Esophagus muscularis mucosa (tissue), 4 donors: Measurements from ENCODE around the gene BSCL2. TPM values are rescaled to one million over a fixed set of nuclear protein-coding genes. Genes with fewer than 3 reads are reported as not detected.
"Not testable (repeated sequence)": the region's sequence is repeated elsewhere in the genome, so short reads cannot be mapped to it uniquely, and the experiment has no call there.

Source experiments
- DNase-seq: peaks from one replicate; pipeline ENCODE4 v3.0.0-alpha.2; 2017; ENCODE audit errors: extremely low spot score
- H3K27ac ChIP-seq, 4 donors: fragments of 200-600 bp; sonication (generic); replicated peaks in 1 of 4; 1 replicate in 3 of 4; 2 replicates in 1 of 4; pipeline ENCODE4 v1.5.1; 2016 to 2019; ENCODE audit warnings: mild to moderate bottlenecking in 1 of 4
- H3K27me3 ChIP-seq, 4 donors: fragments of 200-600 bp; sonication (generic); one replicate each; pipeline versions ENCODE4 v1.5.1 to v1.6.0; 2016 to 2019
- H3K36me3 ChIP-seq, 4 donors: fragments of 200-600 bp; sonication (generic); one replicate each; pipeline ENCODE4 v1.5.1; 2016 to 2019
- H3K4me1 ChIP-seq, 4 donors: fragments of 200-600 bp; sonication (generic); one replicate each; pipeline ENCODE4 v1.5.1; 2016 to 2019
- H3K4me3 ChIP-seq, 4 donors: fragments of 200-600 bp; sonication (generic); 1 replicate in 2 of 4; 2 replicates in 2 of 4; pipeline ENCODE4 v1.5.1; 2016 to 2019; ENCODE audit warnings: mild to moderate bottlenecking in 4 of 4, moderate library complexity in 1 of 4
- H3K9me3 ChIP-seq, 4 donors: fragments of 200-600 bp; sonication (generic); 1 replicate in 3 of 4; 2 replicates in 1 of 4; pipeline ENCODE4 v1.5.1; 2016 to 2019
- CTCF ChIP-seq, 3 experiments: fragments of 200-600 bp in 2 of 3; fragments of 450-650 bp in 1 of 3; sonication (generic) in 2 of 3; IDR thresholded peaks; one replicate each; pipeline ENCODE4 v1.5.1; 2017 to 2019; ENCODE audit warnings: antibody characterized with exemption in 3 of 3, mild to moderate bottlenecking in 2 of 3, moderate library complexity in 1 of 3
- EP300 ChIP-seq: sonication (generic); formaldehyde crosslinking; IDR thresholded peaks from one replicate; pipeline ENCODE4 v1.6.1; 2017; ENCODE audit warnings: antibody characterized with exemption
- POLR2A ChIP-seq: fragments of 450-650 bp; IDR thresholded peaks from one replicate; pipeline ENCODE4 v1.6.1; 2017; ENCODE audit warnings: antibody characterized with exemption, moderate library complexity, mild to moderate bottlenecking, low read depth
- POLR2AphosphoS5 ChIP-seq, 2 donors: sonication (generic); formaldehyde crosslinking; IDR thresholded peaks; one replicate each; pipeline ENCODE4 v1.6.1; 2017; ENCODE audit warnings: antibody characterized with exemption in 2 of 2
- WGBS: methylation state at CpG from one replicate; pipeline ENCODE4 v1.1.5; 2018; 5-methylcytosine and 5-hydroxymethylcytosine counted together
- intact Hi-C: fragments of 100-400 bp; cut with DNase I; formaldehyde crosslinking; loops from one replicate; pipeline ENCODE4 v1.15.1; 2023
- total RNA-seq, 4 donors: library from RNA; depleted of rRNA; stranded (reverse); fragments of >200 nt; gene quantifications; one replicate each; pipeline versions ENCODE4 v1.1.0 to v1.2.1, GENCODE V29; 2016

Gene BSCL2
- total RNA-seq, 4 donors from 2014 or later: 25.3 to 58.1 (median 39.2) TPM

GRCh38 chr11:62676698-62677097 lies 30.5 kb downstream of the BSCL2 start:
- Histone ChIP-seq H3K27ac (no peak overlapping the region), H3K9me3 (no peaks in the 10 kb centered on the region), H3K4me1 (peaks cover 35 to 68% (median 55%) of the 10 kb centered on the region in 4 donors), H3K27me3 (no peaks in the 10 kb centered on the region), H3K36me3 (peaks cover 20 to 48% (median 45%) of the 10 kb centered on the region in 4 donors), H3K4me3 (no peak overlapping the region)
- TF ChIP-seq EP300 (no peak), POLR2A (no peak), CTCF (IDR thresholded peaks at IDR 0.05) (no peak), POLR2AphosphoS5 (IDR thresholded peaks at IDR 0.05) (no peak)
- intact Hi-C loops: no loop called here
- DNase-seq: no peak
- WGBS: 51% methylated on average over 6 of the region's 6 CpGs

- intact Hi-C loops, DNase-seq: not testable (repeated sequence)
Observed at GRCh38 chr11:62675415-62675814, 31.8 kb downstream of the BSCL2 start.

GRCh38 chr11:62673196-62673525 lies 34.1 kb downstream of the BSCL2 start:
- H3K4me3 ChIP-seq: no peak overlapping the region

More at GRCh38 chr11:62675415-62675814, 31.8 kb downstream of the BSCL2 start:
- H3K4me1 ChIP-seq: peaks cover 36 to 64% (median 57%) of the 10 kb centered on the region in 4 donors
- H3K27me3 ChIP-seq, H3K4me3 ChIP-seq, H3K9me3 ChIP-seq, H3K27ac ChIP-seq: not testable (repeated sequence)
- peaks cover 20 to 48% (median 45%) of the 10 kb centered on the region in 4 donors for H3K36me3 ChIP-seq
- WGBS: 93% methylated on average over 10 of the region's 10 CpGs

GRCh38 chr11:62671608-62672389 lies 35.4 kb downstream of the BSCL2 start, which contains the start of the genes LBHD1 and UQCC3:
TSS of gene LBHD1 (minus strand) at chr11:62672267. CDS start at chr11:62670031, 2,236 bp downstream.
TSS of gene UQCC3 (plus strand) at chr11:62671673. CDS start at chr11:62671746, 73 bp downstream.
- Histone ChIP-seq H3K9me3 (no peaks in the 10 kb centered on the region), H3K27ac (peak within 1 kb of the TSS; percentile 87 to 94 (median 90)), H3K36me3 (peaks cover 9 to 42% (median 36%) of the 10 kb centered on the region in 4 donors), H3K4me1 (peaks cover 34 to 64% (median 49%) of the 10 kb centered on the region in 4 donors), H3K4me3 (peak within 1 kb of the TSS; percentile 68 to 90 (median 80)), H3K27me3 (no peaks in the 10 kb centered on the region)
- WGBS: 3% methylated on average over 18 of the region's 59 CpGs
- TF ChIP-seq POLR2AphosphoS5 (IDR thresholded peaks at IDR 0.05): peak; percentile 77 to 79
- no peak for TF ChIP-seq EP300
- peak; percentile 19 for TF ChIP-seq POLR2A
- peak; percentile 94 for DNase-seq
- intact Hi-C loops: no loop called here

More at GRCh38 chr11:62673196-62673525, 34.1 kb downstream of the BSCL2 start:
- Histone ChIP-seq H3K27me3 (no peaks in the 10 kb centered on the region), H3K36me3 (peaks cover 20 to 48% (median 44%) of the 10 kb centered on the region in 4 donors), H3K27ac (peak overlapping the region in 3 of 4 donors; percentile 89 to 94 (median 92)), H3K9me3 (no peaks in the 10 kb centered on the region), H3K4me1 (peaks cover 30 to 64% (median 49%) of the 10 kb centered on the region in 4 donors)
- no peak for TF ChIP-seq EP300
- no peak for DNase-seq
- 79% methylated on average over 2 of the region's 2 CpGs for WGBS
- intact Hi-C loops: no loop called here

- peaks cover 40 to 65% (median 54%) of the 10 kb centered on the region in 4 donors for H3K4me1 ChIP-seq
- intact Hi-C loops: no loop called here
- under 1% methylated on average over 17 of the region's 17 CpGs for WGBS
Observed at GRCh38 chr11:62671236-62671607, 36.0 kb downstream of the BSCL2 start.

More at GRCh38 chr11:62671236-62671607, 36.0 kb downstream of the BSCL2 start:
- Histone ChIP-seq H3K4me3 (peak overlapping the region; percentile 68 to 90 (median 80)), H3K36me3 (peaks cover 6 to 42% (median 35%) of the 10 kb centered on the region in 4 donors), H3K27me3 (no peaks in the 10 kb centered on the region), H3K9me3 (no peaks in the 10 kb centered on the region), H3K27ac (peak overlapping the region; percentile 87 to 94 (median 90))
- TF ChIP-seq POLR2AphosphoS5 (IDR thresholded peaks at IDR 0.05): no peak
- TF ChIP-seq CTCF (IDR thresholded peaks at IDR 0.05): no peak
- TF ChIP-seq EP300: no peak
- no peak for TF ChIP-seq POLR2A
- DNase-seq: no peak
